ENCODE results near the gene ERI3. TPM values are rescaled to one million over a fixed set of nuclear protein-coding genes. Genes with fewer than 3 reads are reported as not detected.

The ERI3 gene, protein sequence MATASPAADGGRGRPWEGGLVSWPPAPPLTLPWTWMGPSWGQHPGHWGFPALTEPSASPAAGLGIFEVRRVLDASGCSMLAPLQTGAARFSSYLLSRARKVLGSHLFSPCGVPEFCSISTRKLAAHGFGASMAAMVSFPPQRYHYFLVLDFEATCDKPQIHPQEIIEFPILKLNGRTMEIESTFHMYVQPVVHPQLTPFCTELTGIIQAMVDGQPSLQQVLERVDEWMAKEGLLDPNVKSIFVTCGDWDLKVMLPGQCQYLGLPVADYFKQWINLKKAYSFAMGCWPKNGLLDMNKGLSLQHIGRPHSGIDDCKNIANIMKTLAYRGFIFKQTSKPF
- total RNA-seq (2013; cell fraction: nucleolus; rRNA removed), result 20.4 and 28.8 TPM in 2 replicates
- 45.4 and 53.0 TPM in 2 replicates for total RNA-seq (2014; rRNA removed)
- 32.2 and 33.4 TPM in 2 replicates for total RNA-seq (2014; rRNA removed; fragmentation: Illumina TruSeq; extraction: Trizol)
- total RNA-seq (2021), result 46.9 and 49.4 TPM in 2 replicates
- polyA plus RNA-seq (2011; ENCODE audit: low read depth), result 18.4 TPM
- polyA plus RNA-seq (2011; rRNA removed), result 26.3 and 39.0 TPM in 2 replicates
- 63.6 and 72.7 TPM in 2 replicates for polyA plus RNA-seq (2011; cell fraction: cytosol; rRNA removed)
- 45.5 and 49.4 TPM in 2 replicates for polyA plus RNA-seq (2011; cell fraction: nucleus; rRNA removed)
- polyA plus RNA-seq (2012), result 24.3 and 28.9 TPM in 2 replicates
- 21.7 and 31.5 TPM in 2 replicates for polyA plus RNA-seq (2014; fragmentation: Illumina TruSeq; extraction: Trizol)
- polyA plus RNA-seq (2014; fragmentation: Nextera tagmentation; extraction: Ambion mirVana), result 10 to 100 TPM; 20.6 to 29.0 TPM
- 43.5 and 43.6 TPM in 2 replicates for polyA plus RNA-seq (2014; rRNA removed)
- polyA plus RNA-seq (2016; fragmentation: Nextera tagmentation; extraction: Ambion mirVana), result 10 to 100 TPM; 73.1 to 90.4 TPM
- 35.2 and 48.1 TPM in 2 replicates for polyA minus RNA-seq (2011; rRNA and poly(A)+ RNA removed)
- polyA minus RNA-seq (2011; cell fraction: cytosol; rRNA and poly(A)+ RNA removed), result 22.9 and 25.1 TPM in 2 replicates
- polyA minus RNA-seq (2011; cell fraction: nucleus; rRNA and poly(A)+ RNA removed), result 17.5 and 21.1 TPM in 2 replicates
- percentile 67 among the genes with signal in this experiment for Bru-seq, nascent RNA
- percentile 71 among the genes with signal in this experiment for BruChase-seq, experiment 1, labeled RNA remaining after a 6-hour chase
- BruChase-seq, experiment 2, labeled RNA remaining after a 2-hour chase, result percentile 69 among the genes with signal in this experiment
- long read RNA-seq, experiment 1, partial matches to known transcripts, result 29 of 47 reads
- long read RNA-seq, experiment 1, other reads (novel, unspliced or antisense), result 18 of 47 reads
- long read RNA-seq, experiment 2, partial matches to known transcripts, result 0 of 1 reads
- long read RNA-seq, experiment 2, other reads (novel, unspliced or antisense), result 1 of 1 reads

DNA sequence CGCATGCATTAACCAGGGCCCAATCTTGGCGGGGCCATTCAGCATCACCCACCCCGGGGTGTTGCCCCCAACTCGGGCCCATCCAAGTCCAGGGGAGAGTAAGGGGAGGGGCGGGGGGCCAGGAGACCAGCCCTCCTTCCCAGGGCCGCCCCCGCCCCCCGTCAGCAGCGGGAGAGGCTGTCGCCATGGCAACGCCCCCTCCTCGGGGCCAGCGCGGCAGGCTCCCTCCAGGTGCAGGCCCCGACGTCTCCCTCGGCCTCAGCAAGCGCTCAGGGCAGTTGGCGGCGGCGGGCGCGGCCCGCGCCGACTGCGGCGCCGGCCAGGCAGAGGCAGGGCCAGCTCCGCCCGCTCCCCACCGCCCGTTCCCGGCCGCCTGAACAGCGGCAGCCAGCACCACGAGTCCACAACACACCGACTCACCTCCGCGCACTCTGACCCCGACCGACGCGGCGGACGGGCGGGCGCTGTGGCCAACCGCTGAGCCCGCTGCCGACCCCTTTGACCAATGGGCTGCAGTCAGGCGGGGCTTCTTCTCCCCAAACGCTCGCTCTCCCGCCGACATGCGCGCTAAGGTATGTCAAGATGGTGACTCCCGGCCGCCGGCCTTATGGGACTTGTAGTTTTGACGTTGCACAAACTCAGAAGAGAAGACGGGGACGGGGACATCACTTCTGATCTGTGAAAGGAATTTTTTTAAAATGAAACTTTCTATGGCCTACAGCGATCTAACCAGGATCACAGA lies at the start of gene ERI3:
ERI3 (minus strand) TSS at position 418 of the 742 bp plus-strand sequence; CDS start at position 187, 231 bp downstream.
- CTCF ChIA-PET, result interaction anchor here (0.5 to 1.5 kb wide), 3 partner anchors 9 to 142 kb away, joined by 3 read pairs; partner anchors contain the start of gene DMAP1
- peak; percentile 95 for TF ChIP-seq CREM (IDR thresholded peaks at IDR 0.05; ENCODE audit: low read depth)
- TF ChIP-seq STAT1 (conservative IDR thresholded peaks at IDR 0.05), result 0 out of 2 replicates have a peak, but pooled peaks have one; percentile 33
- no peak for TF ChIP-seq ZZZ3 (IDR thresholded peaks at IDR 0.05; ENCODE audit: control insufficient read depth, insufficient read length, low read depth)
- 0 out of 2 replicates have a peak, but pooled peaks have one; percentile 14 for TF ChIP-seq PAX5 (IDR thresholded peaks at IDR 0.05; ENCODE audit: borderline replicate concordance, low read depth, low read length)
- peak; percentile 89 for TF ChIP-seq GATAD2B (conservative IDR thresholded peaks at IDR 0.05; ENCODE audit: low read depth)
- peak; percentile 92 for TF ChIP-seq LARP7 (IDR thresholded peaks at IDR 0.05)
- TF ChIP-seq, protein P1, sequence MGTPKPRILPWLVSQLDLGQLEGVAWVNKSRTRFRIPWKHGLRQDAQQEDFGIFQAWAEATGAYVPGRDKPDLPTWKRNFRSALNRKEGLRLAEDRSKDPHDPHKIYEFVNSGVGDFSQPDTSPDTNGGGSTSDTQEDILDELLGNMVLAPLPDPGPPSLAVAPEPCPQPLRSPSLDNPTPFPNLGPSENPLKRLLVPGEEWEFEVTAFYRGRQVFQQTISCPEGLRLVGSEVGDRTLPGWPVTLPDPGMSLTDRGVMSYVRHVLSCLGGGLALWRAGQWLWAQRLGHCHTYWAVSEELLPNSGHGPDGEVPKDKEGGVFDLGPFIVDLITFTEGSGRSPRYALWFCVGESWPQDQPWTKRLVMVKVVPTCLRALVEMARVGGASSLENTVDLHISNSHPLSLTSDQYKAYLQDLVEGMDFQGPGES (IDR thresholded peaks at IDR 0.05), result peak; percentile 92
- TF ChIP-seq BHLHE40 (IDR thresholded peaks at IDR 0.05; ENCODE audit: borderline replicate concordance in 1 of 2, low read depth in 2 of 2, low read length in 1 of 2), result peak in 1 of 2 experiments; percentile 63; a peak in 2 of 4 replicates
- TF ChIP-seq SIN3A (IDR thresholded peaks at IDR 0.05; ENCODE audit: low read depth, low read length), result peak; percentile 63; the same call in 1 of the 2 replicates
- TF ChIP-seq ZNF207 (IDR thresholded peaks at IDR 0.05; ENCODE audit: borderline replicate concordance), result peak; percentile 94
- TF ChIP-seq MTA2 (IDR thresholded peaks at IDR 0.05; ENCODE audit: low read depth), result peak; percentile 71; the same call in 1 of the 2 replicates
- TF ChIP-seq SREBF2 (IDR thresholded peaks at IDR 0.05; ENCODE audit: low read length), result no peak
- peak; percentile 90 for TF ChIP-seq IKZF1 (conservative IDR thresholded peaks at IDR 0.05)
- no peak for TF ChIP-seq IKZF2 (IDR thresholded peaks at IDR 0.05)
- TF ChIP-seq POLR2A (IDR thresholded peaks at IDR 0.05; ENCODE audit: low read depth, low read length), result peak; percentile 75
- TF ChIP-seq, protein P2, sequence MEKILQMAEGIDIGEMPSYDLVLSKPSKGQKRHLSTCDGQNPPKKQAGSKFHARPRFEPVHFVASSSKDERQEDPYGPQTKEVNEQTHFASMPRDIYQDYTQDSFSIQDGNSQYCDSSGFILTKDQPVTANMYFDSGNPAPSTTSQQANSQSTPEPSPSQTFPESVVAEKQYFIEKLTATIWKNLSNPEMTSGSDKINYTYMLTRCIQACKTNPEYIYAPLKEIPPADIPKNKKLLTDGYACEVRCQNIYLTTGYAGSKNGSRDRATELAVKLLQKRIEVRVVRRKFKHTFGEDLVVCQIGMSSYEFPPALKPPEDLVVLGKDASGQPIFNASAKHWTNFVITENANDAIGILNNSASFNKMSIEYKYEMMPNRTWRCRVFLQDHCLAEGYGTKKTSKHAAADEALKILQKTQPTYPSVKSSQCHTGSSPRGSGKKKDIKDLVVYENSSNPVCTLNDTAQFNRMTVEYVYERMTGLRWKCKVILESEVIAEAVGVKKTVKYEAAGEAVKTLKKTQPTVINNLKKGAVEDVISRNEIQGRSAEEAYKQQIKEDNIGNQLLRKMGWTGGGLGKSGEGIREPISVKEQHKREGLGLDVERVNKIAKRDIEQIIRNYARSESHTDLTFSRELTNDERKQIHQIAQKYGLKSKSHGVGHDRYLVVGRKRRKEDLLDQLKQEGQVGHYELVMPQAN (conservative IDR thresholded peaks at IDR 0.05), result peak; percentile 98

More for the DNA sequence above, at the start of gene ERI3:
- H4K20me1 ChIP-seq (ENCODE audit: control insufficient read depth, insufficient read depth), result no peaks in the 10 kb centered on the region
- H3K4me2 ChIP-seq (ENCODE audit: control insufficient read depth, insufficient read depth), result peak within 1 kb of the TSS; percentile 91
- H3K27ac ChIP-seq (ENCODE audit: control insufficient read depth, insufficient read depth), result 0 out of 2 replicates have a peak within 1 kb of the TSS, but pooled peaks have one; percentile 8
- no peaks in the 10 kb centered on the region for H3K36me3 ChIP-seq (ENCODE audit: control insufficient read depth in 2 of 2, insufficient read depth in 2 of 2, low read length in 1 of 2)
- peaks cover 2% of the 10 kb centered on the region for H3K4me1 ChIP-seq (ENCODE audit: control insufficient read depth, insufficient read depth, low read length)
- BruUV-seq (replicated peaks), result no TSS peak
- ChIA-PET POLR2A (interaction anchor here (1.6 kb wide), 1 partner anchor 16 kb away, joined by 5 read pairs; no protein-coding TSS in a partner anchor), SMC1A (ENCODE audit: uncharacterized antibody, unreplicated experiment) (interaction anchor here (0.7 to 0.8 kb wide), 2 partner anchors 39 to 224 kb away, joined by 3 read pairs; no protein-coding TSS in a partner anchor), RAD21 (ENCODE audit: unreplicated experiment) (interaction anchor here (2.0 kb wide), 1 partner anchor 138 kb away, joined by 4 read pairs; no protein-coding TSS in a partner anchor)
- H2AFZ ChIP-seq (ENCODE audit: control insufficient read depth, low read depth, low read length), result peak within 1 kb of the TSS; percentile 99
- no peaks in the 10 kb centered on the region for H3K27me3 ChIP-seq (replicated peaks in 1 of 2; ENCODE audit: control insufficient read depth in 2 of 2, insufficient read depth in 2 of 2, low read length in 1 of 2)
- 2% methylated on average over 65 of the region's 65 CpGs for WGBS (ENCODE audit: insufficient coverage, insufficient replicate concordance, low lambda C conversion rate, missing lambda C conversion rate)
- peaks cover 13% of the 10 kb centered on the region for H3K79me2 ChIP-seq (ENCODE audit: control insufficient read depth, insufficient read depth, low read length)
- in situ Hi-C loops (cut with MboI) (no loop called here), intact Hi-C loops (cut with micrococcal nuclease; ENCODE audit: unreplicated experiment) (no loop called here)
- ATAC-seq, result peak; percentile 100
- DNase-seq (ENCODE audit: low read depth, low spot score), result peak; percentile 89
- peak within 1 kb of the TSS; percentile 65 for H3K9ac ChIP-seq (ENCODE audit: control insufficient read depth, insufficient read depth, low read length)
- FAIRE-seq, result peak; percentile 96
- H3K4me3 ChIP-seq, result peak within 1 kb of the TSS; percentile 82
- no peaks in the 10 kb centered on the region for H3K9me3 ChIP-seq (replicated peaks; ENCODE audit: control insufficient read depth, insufficient read depth, low read length)

Measured in GM12878 (cell line).